ENCODE results near the gene LAMA4.

DNA sequence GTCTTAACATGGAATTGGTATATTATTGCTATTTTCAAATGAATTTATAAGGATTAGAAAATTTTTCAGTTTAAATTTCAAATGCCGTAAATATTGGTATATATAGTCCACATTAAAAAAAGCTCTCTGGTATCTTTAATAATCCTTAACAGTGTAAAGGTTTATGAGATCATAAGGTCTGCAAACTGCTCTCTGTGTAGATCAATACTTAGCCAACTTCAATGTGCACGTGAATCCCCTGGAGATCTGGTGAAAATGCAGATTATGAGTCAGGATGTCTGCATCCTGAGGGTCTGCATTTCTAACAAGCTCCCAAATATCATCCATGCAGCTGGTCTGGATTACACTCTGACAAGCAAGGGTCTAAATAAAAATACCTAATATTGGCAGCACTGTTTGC, 43.5 kb downstream of the LAMA4 start:
- no peak for TF ChIP-seq POLR2A (IDR thresholded peaks at IDR 0.05)
- TF ChIP-seq, protein P1, sequence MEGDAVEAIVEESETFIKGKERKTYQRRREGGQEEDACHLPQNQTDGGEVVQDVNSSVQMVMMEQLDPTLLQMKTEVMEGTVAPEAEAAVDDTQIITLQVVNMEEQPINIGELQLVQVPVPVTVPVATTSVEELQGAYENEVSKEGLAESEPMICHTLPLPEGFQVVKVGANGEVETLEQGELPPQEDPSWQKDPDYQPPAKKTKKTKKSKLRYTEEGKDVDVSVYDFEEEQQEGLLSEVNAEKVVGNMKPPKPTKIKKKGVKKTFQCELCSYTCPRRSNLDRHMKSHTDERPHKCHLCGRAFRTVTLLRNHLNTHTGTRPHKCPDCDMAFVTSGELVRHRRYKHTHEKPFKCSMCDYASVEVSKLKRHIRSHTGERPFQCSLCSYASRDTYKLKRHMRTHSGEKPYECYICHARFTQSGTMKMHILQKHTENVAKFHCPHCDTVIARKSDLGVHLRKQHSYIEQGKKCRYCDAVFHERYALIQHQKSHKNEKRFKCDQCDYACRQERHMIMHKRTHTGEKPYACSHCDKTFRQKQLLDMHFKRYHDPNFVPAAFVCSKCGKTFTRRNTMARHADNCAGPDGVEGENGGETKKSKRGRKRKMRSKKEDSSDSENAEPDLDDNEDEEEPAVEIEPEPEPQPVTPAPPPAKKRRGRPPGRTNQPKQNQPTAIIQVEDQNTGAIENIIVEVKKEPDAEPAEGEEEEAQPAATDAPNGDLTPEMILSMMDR (IDR thresholded peaks at IDR 0.05): no peak
- no peak for TF ChIP-seq EP300 (IDR thresholded peaks at IDR 0.05)

Measured in ovary (tissue), 3 donors.